OCI-LY1 (cell line): ENCODE results near the gene PBOV1.

Experiments
- H2AFZ ChIP-seq: fragments of 200-600 bp; sonication (generic), shearing (Covaris generic); 2 replicates; pipeline ENCODE4 v1.6.0; 2014; ENCODE audit warnings: antibody characterized with exemption, mild to moderate bottlenecking, low read length
- H3F3A ChIP-seq: fragments of 200-600 bp; sonication (generic), shearing (Covaris generic); 2 replicates; pipeline ENCODE4 v1.6.0; 2014; ENCODE audit warnings: mild to moderate bottlenecking, antibody characterized with exemption, low read length, moderate library complexity; ENCODE audit not compliant: insufficient read depth
- H3K27ac ChIP-seq: fragments of 200-600 bp; sonication (generic); 2 replicates; pipeline ENCODE4 v1.5.1; 2014; ENCODE audit warnings: low read length, mixed run types, mild to moderate bottlenecking, low read depth; ENCODE audit not compliant: poor library complexity, severe bottlenecking
- H3K27me3 ChIP-seq: fragments of 200-600 bp; sonication (generic); 2 replicates; pipeline ENCODE4 v1.6.0; 2014; ENCODE audit warnings: antibody characterized with exemption, mild to moderate bottlenecking, low read length, moderate library complexity; ENCODE audit not compliant: insufficient read depth
- H3K36me3 ChIP-seq: fragments of 200-600 bp; sonication (generic); 2 replicates; pipeline ENCODE4 v1.6.1; 2014; ENCODE audit warnings: mild to moderate bottlenecking, antibody characterized with exemption, low read length, moderate library complexity, mixed read lengths; ENCODE audit not compliant: insufficient read depth
- H3K4me1 ChIP-seq: fragments of 200-600 bp; sonication (generic); 2 replicates; pipeline ENCODE4 v1.5.1; 2014; ENCODE audit warnings: mild to moderate bottlenecking, low read length, moderate library complexity; ENCODE audit not compliant: insufficient read depth, severe bottlenecking
- H3K4me2 ChIP-seq: fragments of 200-600 bp; sonication (generic), shearing (Covaris generic); 2 replicates; pipeline ENCODE4 v1.6.1; 2014; ENCODE audit warnings: low read length
- H3K4me3 ChIP-seq: fragments of 200-600 bp; sonication (generic); 2 replicates; pipeline ENCODE4 v1.5.1; 2014; ENCODE audit warnings: low read length, low read depth, mild to moderate bottlenecking, mixed read lengths; ENCODE audit not compliant: poor library complexity, severe bottlenecking
- H3K79me2 ChIP-seq: fragments of 200-600 bp; shearing (Covaris generic); 2 replicates; pipeline ENCODE4 v1.6.1; 2016; ENCODE audit warnings: mixed run types, low read length, mixed read lengths; ENCODE audit not compliant: insufficient read depth
- H3K9ac ChIP-seq: fragments of 200-600 bp; sonication (generic), shearing (Covaris generic); 2 replicates; pipeline ENCODE4 v1.6.1; 2014; ENCODE audit warnings: mild to moderate bottlenecking, low read length, mixed read lengths
- H3K9me2 ChIP-seq: fragments of 200-600 bp; sonication (generic), shearing (Covaris generic); 2 replicates; pipeline ENCODE4 v1.6.1; 2014; ENCODE audit warnings: low read depth, mild to moderate bottlenecking, low read length, mixed read lengths
- H3K9me3 ChIP-seq: fragments of 200-600 bp; shearing (Covaris generic); 2 replicates; pipeline ENCODE4 v1.6.1; 2014; ENCODE audit warnings: low read length, mixed read lengths
- H4K20me1 ChIP-seq: fragments of 200-600 bp; sonication (generic), shearing (Covaris generic); 2 replicates; pipeline ENCODE4 v1.6.0; 2016; ENCODE audit warnings: mild to moderate bottlenecking, low read length; ENCODE audit not compliant: insufficient read depth
- EZH2 ChIP-seq: fragments of 200-600 bp; sonication (generic), shearing (Covaris generic); IDR thresholded peaks from 2 replicates; pipeline ENCODE4 v1.8.0; 2017; ENCODE audit warnings: borderline replicate concordance, mixed run types, mild to moderate bottlenecking, antibody characterized with exemption, low read length, moderate library complexity, mixed read lengths
- TF ChIP-seq, protein P1 (sequence below): fragments of 200-600 bp; sonication (generic), shearing (Covaris generic); IDR thresholded peaks from 2 replicates; pipeline ENCODE4 v1.5.1; 2017; ENCODE audit warnings: mild to moderate bottlenecking, antibody characterized with exemption, low read length, moderate library complexity, mixed read lengths

Gene PBOV1

GRCh38 chr6:138235205-138235604 is 16.9 kb upstream of the PBOV1 start:
- Histone ChIP-seq H3K27ac (no peak overlapping the region), H3K4me3 (no peak overlapping the region), H3F3A (no peaks in the 10 kb centered on the region), H2AFZ (no peak overlapping the region), H3K79me2 (no peaks in the 10 kb centered on the region), H3K9me2 (no peaks in the 10 kb centered on the region), H3K27me3 (no peaks in the 10 kb centered on the region; the same call in 1 of the 2 replicates), H3K9ac (no peak overlapping the region), H3K36me3 (no peaks in the 10 kb centered on the region), H4K20me1 (no peaks in the 10 kb centered on the region), H3K9me3 (no peaks in the 10 kb centered on the region), H3K4me2 (no peak overlapping the region), H3K4me1 (no peaks in the 10 kb centered on the region)
- TF ChIP-seq, protein P1, sequence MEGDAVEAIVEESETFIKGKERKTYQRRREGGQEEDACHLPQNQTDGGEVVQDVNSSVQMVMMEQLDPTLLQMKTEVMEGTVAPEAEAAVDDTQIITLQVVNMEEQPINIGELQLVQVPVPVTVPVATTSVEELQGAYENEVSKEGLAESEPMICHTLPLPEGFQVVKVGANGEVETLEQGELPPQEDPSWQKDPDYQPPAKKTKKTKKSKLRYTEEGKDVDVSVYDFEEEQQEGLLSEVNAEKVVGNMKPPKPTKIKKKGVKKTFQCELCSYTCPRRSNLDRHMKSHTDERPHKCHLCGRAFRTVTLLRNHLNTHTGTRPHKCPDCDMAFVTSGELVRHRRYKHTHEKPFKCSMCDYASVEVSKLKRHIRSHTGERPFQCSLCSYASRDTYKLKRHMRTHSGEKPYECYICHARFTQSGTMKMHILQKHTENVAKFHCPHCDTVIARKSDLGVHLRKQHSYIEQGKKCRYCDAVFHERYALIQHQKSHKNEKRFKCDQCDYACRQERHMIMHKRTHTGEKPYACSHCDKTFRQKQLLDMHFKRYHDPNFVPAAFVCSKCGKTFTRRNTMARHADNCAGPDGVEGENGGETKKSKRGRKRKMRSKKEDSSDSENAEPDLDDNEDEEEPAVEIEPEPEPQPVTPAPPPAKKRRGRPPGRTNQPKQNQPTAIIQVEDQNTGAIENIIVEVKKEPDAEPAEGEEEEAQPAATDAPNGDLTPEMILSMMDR: no peak
- no peak for TF ChIP-seq EZH2

GRCh38 chr6:138234363-138234762 is 16.1 kb upstream of the PBOV1 start:
- H3K9me2 ChIP-seq: no peaks in the 10 kb centered on the region
- H3K27ac ChIP-seq: no peak overlapping the region
- no peaks in the 10 kb centered on the region for H3F3A ChIP-seq
- H3K9me3 ChIP-seq: no peaks in the 10 kb centered on the region
- H4K20me1 ChIP-seq: no peaks in the 10 kb centered on the region
- no peaks in the 10 kb centered on the region for H3K4me1 ChIP-seq
- H3K36me3 ChIP-seq: no peaks in the 10 kb centered on the region
- TF ChIP-seq, protein P1: no peak
- TF ChIP-seq EZH2: no peak
- H3K4me3 ChIP-seq: no peak overlapping the region
- no peaks in the 10 kb centered on the region for H3K79me2 ChIP-seq
- no peak overlapping the region for H2AFZ ChIP-seq
- H3K9ac ChIP-seq: no peak overlapping the region
- H3K4me2 ChIP-seq: no peak overlapping the region
- H3K27me3 ChIP-seq: no peaks in the 10 kb centered on the region; the same call in 1 of the 2 replicates

- no peak overlapping the region for H3K4me3 ChIP-seq
- no peaks in the 10 kb centered on the region for H3K9me2 ChIP-seq
- H3K4me1 ChIP-seq: no peaks in the 10 kb centered on the region
- no peaks in the 10 kb centered on the region for H4K20me1 ChIP-seq
- no peak overlapping the region for H3K4me2 ChIP-seq
- H3K27me3 ChIP-seq: no peaks in the 10 kb centered on the region
- no peaks in the 10 kb centered on the region for H3K79me2 ChIP-seq
- no peaks in the 10 kb centered on the region for H3K9me3 ChIP-seq
- H2AFZ ChIP-seq: no peak overlapping the region
- no peaks in the 10 kb centered on the region for H3K36me3 ChIP-seq
- no peak overlapping the region for H3K9ac ChIP-seq
- H3F3A ChIP-seq: no peaks in the 10 kb centered on the region
- no peak overlapping the region for H3K27ac ChIP-seq
- TF ChIP-seq, protein P1: no peak
- TF ChIP-seq EZH2: no peak
Observed at GRCh38 chr6:138231381-138231886, 13.1 kb upstream of the PBOV1 start.
